ENCODE results near the gene MMP14. TPM values are rescaled to one million over a fixed set of nuclear protein-coding genes. Genes with fewer than 3 reads are reported as not detected.

MMP14 gene
- total and polyA plus RNA-seq, 2 of the 13 experiments (the other 11 are each of a cell fraction or from before 2014, with no cell fraction given): 5.2 to 9.8 TPM

GRCh38 chr14:22852940-22853767 lies 16.8 kb downstream of the MMP14 start (continued):
- TF ChIP-seq LCORL (IDR thresholded peaks at IDR 0.05): no peak
- peak; percentile 97 for TF ChIP-seq LCORL (CRISPR knock-in tag; IDR thresholded peaks at IDR 0.05)
- peak; percentile 95 for TF ChIP-seq RBM39 (IDR thresholded peaks at IDR 0.05; ENCODE audit: low read depth, low read length, poor library complexity, severe bottlenecking)
- peak; percentile 98 for TF ChIP-seq ZNF883 (CRISPR knock-in tag; IDR thresholded peaks at IDR 0.05; ENCODE audit: not compliant biosample characterization)
- peak; percentile 97 for TF ChIP-seq SMC3 (IDR thresholded peaks at IDR 0.05; ENCODE audit: low read length)
- TF ChIP-seq KDM6A (CRISPR knock-in tag; IDR thresholded peaks at IDR 0.05; ENCODE audit: low read depth): no peak
- TF ChIP-seq BCLAF1 (IDR thresholded peaks at IDR 0.05): no peak
- peak; percentile 47; the same call in 1 of the 2 replicates for TF ChIP-seq ZKSCAN8 (CRISPR knock-in tag; IDR thresholded peaks at IDR 0.05; ENCODE audit: borderline replicate concordance)
- no peak for TF ChIP-seq TRIM24 (CRISPR knock-in tag; IDR thresholded peaks at IDR 0.05)
- TF ChIP-seq SOX5 (CRISPR knock-in tag; IDR thresholded peaks at IDR 0.05; ENCODE audit: borderline replicate concordance): peak; percentile 43; the same call in 1 of the 2 replicates
- no peak for TF ChIP-seq FOXP1 (IDR thresholded peaks at IDR 0.05)
- TF ChIP-seq FOXP1 (CRISPR knock-in tag; IDR thresholded peaks at IDR 0.05): no peak
- TF ChIP-seq ZNF609 (CRISPR knock-in tag; IDR thresholded peaks at IDR 0.05; ENCODE audit: borderline replicate concordance): peak; percentile 67
- TF ChIP-seq GZF1 (CRISPR knock-in tag; IDR thresholded peaks at IDR 0.05): no peak
- TF ChIP-seq ZNF225 (CRISPR knock-in tag; IDR thresholded peaks at IDR 0.05): peak; percentile 89
- 0 out of 2 replicates have a peak, but pooled peaks have one; percentile 24 for TF ChIP-seq SIX1 (CRISPR knock-in tag; IDR thresholded peaks at IDR 0.05; ENCODE audit: borderline replicate concordance)
- no peak; a peak in 1 of 4 replicates for TF ChIP-seq NR2F1 (CRISPR knock-in tag; IDR thresholded peaks at IDR 0.05)
- TF ChIP-seq PAF1 (CRISPR knock-in tag; IDR thresholded peaks at IDR 0.05): no peak
- no peak for TF ChIP-seq NFE2L1 (CRISPR knock-in tag; IDR thresholded peaks at IDR 0.05; ENCODE audit: borderline replicate concordance)
- TF ChIP-seq TARDBP (CRISPR knock-in tag; IDR thresholded peaks at IDR 0.05): peak; percentile 93
- peak; percentile 85; the same call in 1 of the 2 replicates for TF ChIP-seq ZNF451 (CRISPR knock-in tag; IDR thresholded peaks at IDR 0.05)
- peak; percentile 52 for TF ChIP-seq AGO1 (IDR thresholded peaks at IDR 0.05; ENCODE audit: low read depth, low read length, poor library complexity, severe bottlenecking)
- TF ChIP-seq POLR2A (IDR thresholded peaks at IDR 0.05; ENCODE audit: insufficient read depth in 1 of 2, low read depth in 2 of 2, low read length in 2 of 2): no peak
